ENCODE results near the gene SPRY2.

The SPRY2 gene

DNA sequence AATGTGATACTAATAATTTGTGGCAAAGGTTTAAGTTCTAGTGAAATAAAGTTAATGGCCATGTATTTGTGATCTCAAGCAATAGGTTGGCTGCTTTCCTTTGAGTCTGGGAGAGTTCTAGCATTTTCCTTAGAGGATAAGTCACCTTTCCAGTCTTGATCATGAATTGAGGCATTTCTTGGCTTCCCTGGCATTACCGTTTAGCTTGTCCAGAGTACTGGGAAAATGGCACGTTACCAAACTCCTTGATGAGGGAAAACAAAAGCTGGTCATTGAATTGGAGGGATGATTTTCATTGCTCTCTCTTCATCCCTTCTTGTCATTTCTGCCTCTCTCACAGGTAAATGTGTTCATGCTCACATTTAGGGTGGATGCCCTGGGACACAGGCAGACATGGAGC lies 34.0 kb upstream of the SPRY2 start:
- Histone ChIP-seq H3K36me3 (ENCODE audit: low read depth) (no peaks in the 10 kb centered on the region), H3K27ac (ENCODE audit: poor library complexity, severe bottlenecking) (no peak overlapping the region), H3K9me3 (ENCODE audit: severe bottlenecking) (no peaks in the 10 kb centered on the region), H3K27me3 (ENCODE audit: insufficient read depth, poor library complexity, severe bottlenecking) (no peaks in the 10 kb centered on the region), H3K4me1 (ENCODE audit: insufficient read depth, poor library complexity, severe bottlenecking) (no peaks in the 10 kb centered on the region), H3K4me3 (ENCODE audit: severe bottlenecking) (no peak overlapping the region)
- DNase-seq (ENCODE audit: low spot score): no peak
- no peak for ATAC-seq (ENCODE audit: low read depth)
- no peak for TF ChIP-seq CTCF (IDR thresholded peaks at IDR 0.05; ENCODE audit: poor library complexity, severe bottlenecking)

DNA sequence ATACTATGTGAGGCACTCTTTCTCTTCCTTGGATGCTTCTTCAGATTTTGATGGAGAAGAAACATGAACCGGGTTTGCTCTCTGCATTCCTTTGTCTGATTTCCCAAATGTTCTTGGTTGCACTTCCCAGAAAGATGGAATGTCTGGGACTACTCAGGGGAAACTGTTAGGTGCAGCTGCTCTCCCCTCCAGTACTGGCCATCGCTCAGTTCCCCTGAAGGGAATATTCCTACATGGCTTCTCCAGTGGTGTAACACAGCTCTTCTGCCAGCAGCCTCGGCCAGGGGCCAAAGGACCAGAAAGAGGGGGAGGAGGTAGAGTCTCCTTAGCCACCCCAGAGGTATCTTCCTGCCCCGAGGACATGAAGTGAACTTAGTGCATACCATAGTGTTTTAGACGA lies 33.5 kb upstream of the SPRY2 start:
- Histone ChIP-seq H3K36me3 (ENCODE audit: low read depth) (no peaks in the 10 kb centered on the region), H3K9me3 (ENCODE audit: severe bottlenecking) (no peaks in the 10 kb centered on the region), H3K4me3 (ENCODE audit: severe bottlenecking) (no peak overlapping the region), H3K27ac (ENCODE audit: poor library complexity, severe bottlenecking) (no peak overlapping the region), H3K27me3 (ENCODE audit: insufficient read depth, poor library complexity, severe bottlenecking) (no peaks in the 10 kb centered on the region), H3K4me1 (ENCODE audit: insufficient read depth, poor library complexity, severe bottlenecking) (no peaks in the 10 kb centered on the region)
- TF ChIP-seq CTCF (IDR thresholded peaks at IDR 0.05; ENCODE audit: poor library complexity, severe bottlenecking): no peak
- no peak for ATAC-seq (ENCODE audit: low read depth)
- DNase-seq (ENCODE audit: low spot score): no peak

DNA sequence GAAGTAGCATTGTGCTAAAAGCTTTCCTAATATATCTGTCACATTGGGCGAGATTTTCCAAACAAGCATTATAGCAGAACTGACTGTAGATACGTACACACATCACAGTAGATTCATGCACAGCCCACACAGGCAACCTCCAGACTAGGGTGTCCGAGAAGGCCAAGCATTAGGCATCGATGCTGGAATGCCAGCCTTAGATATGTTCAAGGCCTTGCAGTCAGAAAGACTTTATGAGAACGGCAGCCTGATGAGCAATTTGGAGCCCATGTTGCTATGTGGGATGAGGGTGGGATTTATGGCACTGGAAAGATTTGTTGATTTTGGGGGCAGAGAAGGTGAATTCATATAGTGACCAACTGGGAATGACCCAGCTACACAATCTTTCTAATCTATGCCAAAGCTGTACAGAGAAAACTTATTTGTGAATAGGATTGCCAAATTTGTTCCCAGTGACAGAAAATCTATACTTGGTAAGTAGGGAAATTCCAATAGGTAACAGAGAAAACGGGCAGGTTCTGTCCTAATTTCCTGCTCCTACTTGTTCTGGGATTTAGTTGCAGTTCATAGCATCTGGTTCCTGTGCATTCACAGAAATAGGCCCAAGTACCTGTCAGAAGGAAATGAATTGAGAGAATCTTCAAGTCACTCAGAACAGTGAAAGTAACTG lies 31.0 kb upstream of the SPRY2 start:
- ATAC-seq (ENCODE audit: low read depth) (no peak), DNase-seq (ENCODE audit: low spot score) (no peak)
- TF ChIP-seq CTCF (IDR thresholded peaks at IDR 0.05; ENCODE audit: poor library complexity, severe bottlenecking): no peak
- Histone ChIP-seq H3K27me3 (ENCODE audit: insufficient read depth, poor library complexity, severe bottlenecking) (no peaks in the 10 kb centered on the region), H3K4me3 (ENCODE audit: severe bottlenecking) (no peak overlapping the region), H3K4me1 (ENCODE audit: insufficient read depth, poor library complexity, severe bottlenecking) (no peaks in the 10 kb centered on the region), H3K9me3 (ENCODE audit: severe bottlenecking) (no peaks in the 10 kb centered on the region), H3K36me3 (ENCODE audit: low read depth) (no peaks in the 10 kb centered on the region), H3K27ac (ENCODE audit: poor library complexity, severe bottlenecking) (no peak overlapping the region)

DNA sequence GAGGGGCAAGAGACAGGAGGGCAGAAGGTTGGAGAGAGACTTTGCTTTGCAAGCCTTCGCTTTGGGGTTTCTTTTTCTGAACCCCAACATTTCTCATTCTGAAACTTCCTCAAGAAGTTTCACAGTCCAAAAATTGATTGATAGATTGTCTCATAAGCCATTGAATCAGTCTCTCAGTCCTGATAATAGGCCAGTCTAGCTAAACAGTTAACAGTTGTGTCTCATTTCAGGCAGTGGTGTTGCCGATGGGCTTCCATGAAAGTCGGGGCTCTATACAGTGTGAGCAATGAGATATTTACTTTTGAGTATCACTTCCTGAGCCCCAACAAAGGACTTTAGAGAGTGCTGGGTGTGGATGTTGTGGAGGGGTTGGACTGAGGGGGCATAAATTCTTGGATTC lies 26.5 kb upstream of the SPRY2 start:
- H3K9me3 ChIP-seq (ENCODE audit: severe bottlenecking): no peaks in the 10 kb centered on the region
- no peak for TF ChIP-seq CTCF (IDR thresholded peaks at IDR 0.05; ENCODE audit: poor library complexity, severe bottlenecking)
- H3K4me3 ChIP-seq (ENCODE audit: severe bottlenecking): no peak overlapping the region
- ATAC-seq (ENCODE audit: low read depth): no peak
- H3K36me3 ChIP-seq (ENCODE audit: low read depth): no peaks in the 10 kb centered on the region
- H3K27me3 ChIP-seq (ENCODE audit: insufficient read depth, poor library complexity, severe bottlenecking): no peaks in the 10 kb centered on the region
- peaks cover 4% of the 10 kb centered on the region for H3K4me1 ChIP-seq (ENCODE audit: insufficient read depth, poor library complexity, severe bottlenecking)
- H3K27ac ChIP-seq (ENCODE audit: poor library complexity, severe bottlenecking): no peak overlapping the region
- no peak for DNase-seq (ENCODE audit: low spot score)

DNA sequence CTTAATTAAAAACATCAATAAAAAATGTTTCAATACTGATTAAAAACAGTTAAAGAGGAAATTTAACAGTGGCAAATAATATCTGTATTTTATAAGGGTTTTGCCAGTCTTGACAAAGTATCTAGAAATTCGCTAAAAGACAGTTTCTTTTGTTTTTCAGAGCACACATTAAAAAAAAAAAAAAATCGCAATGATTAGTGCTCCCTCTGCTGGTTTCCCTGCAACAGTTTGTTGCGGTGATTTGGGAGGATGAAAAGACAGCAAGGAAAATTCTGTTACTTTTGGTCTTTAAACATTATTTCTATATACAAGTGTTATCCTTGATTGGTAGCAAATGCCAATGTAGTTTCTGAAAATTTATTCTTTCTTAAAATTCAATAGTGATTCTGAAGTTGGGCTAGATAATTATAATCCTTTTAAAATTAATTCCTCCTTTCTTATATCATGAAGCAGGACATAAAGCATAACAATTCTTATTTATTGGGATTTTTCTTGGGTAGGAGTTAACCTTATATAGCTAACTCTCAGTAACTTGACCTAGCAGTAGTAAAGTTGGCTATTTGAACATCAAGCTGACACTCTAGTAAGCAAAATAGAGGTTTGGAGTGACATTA lies 23.1 kb upstream of the SPRY2 start:
- Histone ChIP-seq H3K4me3 (ENCODE audit: severe bottlenecking) (no peak overlapping the region), H3K9me3 (ENCODE audit: severe bottlenecking) (no peaks in the 10 kb centered on the region), H3K4me1 (ENCODE audit: insufficient read depth, poor library complexity, severe bottlenecking) (peaks cover 12% of the 10 kb centered on the region), H3K27ac (ENCODE audit: poor library complexity, severe bottlenecking) (no peak overlapping the region), H3K36me3 (ENCODE audit: low read depth) (no peaks in the 10 kb centered on the region), H3K27me3 (ENCODE audit: insufficient read depth, poor library complexity, severe bottlenecking) (no peaks in the 10 kb centered on the region)
- ATAC-seq (ENCODE audit: low read depth) (no peak), DNase-seq (ENCODE audit: low spot score) (no peak)
- TF ChIP-seq CTCF (IDR thresholded peaks at IDR 0.05; ENCODE audit: poor library complexity, severe bottlenecking): peak; percentile 81

All from RWPE2 (cell line).